GM23338 (cell line): Measurements from ENCODE around the gene RUNX3. TPM values are rescaled to one million over a fixed set of nuclear protein-coding genes. Genes with fewer than 3 reads are reported as not detected.

Experiments used
- ATAC-seq: fragments of 200-7000 bp; cut with Tn5 transposase; 3 replicates; pipeline ENCODE4 v1.9.1; 2020
- DNase-seq: peaks from one replicate; pipeline ENCODE4 v3.0.0-alpha.2; 2015; ENCODE audit warnings: low spot score
- H2AFZ ChIP-seq: fragments of 200-600 bp; sonication (generic); 2 replicates; pipeline ENCODE4 v1.8.0; 2016; ENCODE audit warnings: antibody characterized with exemption, mild to moderate bottlenecking, moderate library complexity
- H3F3A ChIP-seq: fragments of 200-600 bp; sonication (generic); replicated peaks from 2 replicates; pipeline ENCODE4 v1.8.0; 2017; ENCODE audit warnings: antibody characterized with exemption, mixed run types, low read depth
- H3K27ac ChIP-seq: fragments of 200-600 bp; sonication (generic); 2 replicates; pipeline ENCODE4 v1.6.1; 2016; ENCODE audit warnings: low read depth
- H3K27me3 ChIP-seq: fragments of 200-600 bp; sonication (generic); 2 replicates; pipeline ENCODE4 v1.8.0; 2016; ENCODE audit warnings: mild to moderate bottlenecking, mixed run types, moderate library complexity; ENCODE audit not compliant: insufficient read depth
- H3K36me3 ChIP-seq: fragments of 200-600 bp; sonication (generic); 2 replicates; pipeline ENCODE4 v1.8.0; 2016; ENCODE audit warnings: mild to moderate bottlenecking; ENCODE audit not compliant: insufficient read depth
- H3K4me1 ChIP-seq: fragments of 200-600 bp; sonication (generic); 2 replicates; pipeline ENCODE4 v1.8.0; 2016; ENCODE audit warnings: mild to moderate bottlenecking, moderate library complexity; ENCODE audit not compliant: insufficient read depth
- H3K4me2 ChIP-seq: fragments of 200-600 bp; sonication (generic); 2 replicates; pipeline ENCODE4 v1.7.1; 2017; ENCODE audit warnings: mixed run types
- H3K4me3 ChIP-seq: fragments of 200-600 bp; sonication (generic); 2 replicates; pipeline ENCODE4 v1.6.1; 2016; ENCODE audit warnings: mixed run types
- H3K79me2 ChIP-seq: fragments of 200-600 bp; sonication (generic); replicated peaks from 2 replicates; pipeline ENCODE4 v1.8.0; 2017; ENCODE audit warnings: mild to moderate bottlenecking; ENCODE audit not compliant: insufficient read depth
- H3K9me2 ChIP-seq: fragments of 200-600 bp; sonication (generic); 2 replicates; pipeline ENCODE4 v1.8.0; 2017; ENCODE audit not compliant: insufficient read depth
- H4K20me1 ChIP-seq: fragments of 200-600 bp; sonication (generic); replicated peaks from 2 replicates; pipeline ENCODE4 v1.8.0; 2017; ENCODE audit warnings: mild to moderate bottlenecking; ENCODE audit not compliant: insufficient read depth
- H3K27ac Mint-ChIP-seq: 2 replicates; pipeline ENCODE4 v1.8.0; 2020; ENCODE audit warnings: inconsistent platforms, mild to moderate bottlenecking, moderate library complexity, mixed read lengths
- H3K27me3 Mint-ChIP-seq: 3 replicates; pipeline ENCODE4 v1.8.0; 2022; ENCODE audit warnings: low read depth, mild to moderate bottlenecking, moderate library complexity, mixed read lengths, inconsistent platforms; ENCODE audit not compliant: insufficient read depth, poor library complexity
- H3K36me3 Mint-ChIP-seq: 3 replicates; pipeline ENCODE4 v1.8.0; 2021; ENCODE audit warnings: low read depth, mild to moderate bottlenecking, inconsistent platforms, moderate library complexity, mixed read lengths
- H3K4me1 Mint-ChIP-seq: 3 replicates; pipeline ENCODE4 v1.8.0; 2020; ENCODE audit warnings: mild to moderate bottlenecking, inconsistent platforms, mixed read lengths
- H3K4me3 Mint-ChIP-seq: 3 replicates; pipeline ENCODE4 v1.8.0; 2021; ENCODE audit warnings: moderate library complexity, mild to moderate bottlenecking, inconsistent platforms, mixed read lengths
- H3K9me3 Mint-ChIP-seq: 3 replicates; pipeline ENCODE4 v1.8.0; 2020; ENCODE audit warnings: moderate library complexity, mild to moderate bottlenecking, inconsistent platforms, mixed read lengths
- CREB1 ChIP-seq: fragments of 250-450 bp; sonication (Bioruptor Pico); IDR thresholded peaks from 2 replicates; pipeline ENCODE4 v1.5.0; 2020; ENCODE audit warnings: low read depth, mild to moderate bottlenecking, moderate library complexity
- EZH2phosphoT487 ChIP-seq: fragments of 200-600 bp; sonication (generic); IDR thresholded peaks from one replicate; pipeline ENCODE4 v1.8.1; 2018; ENCODE audit warnings: antibody characterized with exemption; ENCODE audit not compliant: unreplicated experiment
- JUNB ChIP-seq: IDR thresholded peaks from one replicate; pipeline ENCODE4 v1.6.1; 2016; ENCODE audit warnings: antibody characterized with exemption; ENCODE audit not compliant: unreplicated experiment
- NANOG ChIP-seq: IDR thresholded peaks from 2 replicates; pipeline ENCODE4 v1.6.1; 2016; ENCODE audit warnings: antibody characterized with exemption, borderline replicate concordance
- POLR2AphosphoS5 ChIP-seq: IDR thresholded peaks from 2 replicates; pipeline ENCODE4 v1.6.1; 2016; ENCODE audit warnings: antibody characterized with exemption, low read depth
- STAT1 ChIP-seq: IDR thresholded peaks from one replicate; pipeline ENCODE4 v1.6.1; 2016; ENCODE audit warnings: antibody characterized with exemption; ENCODE audit not compliant: unreplicated experiment
- ZNF114 ChIP-seq: fragments of 250-450 bp; sonication (Bioruptor Pico); IDR thresholded peaks from 2 replicates; pipeline ENCODE4 v1.5.0; 2020; ENCODE audit warnings: mild to moderate bottlenecking, moderate library complexity
- ZNF331 ChIP-seq: fragments of 250-450 bp; sonication (Bioruptor Pico); IDR thresholded peaks from 2 replicates; pipeline ENCODE4 v1.5.0; 2020; ENCODE audit warnings: low read depth, mild to moderate bottlenecking, moderate library complexity
- polyA plus RNA-seq: library from polyadenylated mRNA; unstranded; fragments of >200 nt; fragmentation: Nextera tagmentation; extraction: Ambion mirVana; gene quantifications from 2 replicates; pipeline ENCODE4 v1.2.1, GENCODE V29; 2016
- total RNA-seq: library from RNA; depleted of rRNA; stranded (reverse); fragments of >200 nt; shearing (Covaris generic); gene quantifications from 2 replicates; pipeline ENCODE4 v1.2.3, GENCODE V29; 2014
- TF ChIP-seq, protein P1 (sequence below): fragments of 250-450 bp; sonication (Bioruptor Pico); IDR thresholded peaks from 2 replicates; pipeline ENCODE4 v1.5.0; 2020; ENCODE audit warnings: mild to moderate bottlenecking, moderate library complexity
- TF ChIP-seq, protein P2 (sequence below): IDR thresholded peaks from 2 replicates; pipeline ENCODE4 v1.6.1; 2016; ENCODE audit warnings: antibody characterized with exemption
- TF ChIP-seq, protein P3 (sequence below): IDR thresholded peaks from one replicate; pipeline ENCODE4 v1.6.1; 2018; ENCODE audit warnings: antibody characterized with exemption; ENCODE audit not compliant: unreplicated experiment

The RUNX3 gene
- total and polyA plus RNA-seq, 2 experiments from 2014 or later, result 0.23 to 0.73 TPM

DNA sequence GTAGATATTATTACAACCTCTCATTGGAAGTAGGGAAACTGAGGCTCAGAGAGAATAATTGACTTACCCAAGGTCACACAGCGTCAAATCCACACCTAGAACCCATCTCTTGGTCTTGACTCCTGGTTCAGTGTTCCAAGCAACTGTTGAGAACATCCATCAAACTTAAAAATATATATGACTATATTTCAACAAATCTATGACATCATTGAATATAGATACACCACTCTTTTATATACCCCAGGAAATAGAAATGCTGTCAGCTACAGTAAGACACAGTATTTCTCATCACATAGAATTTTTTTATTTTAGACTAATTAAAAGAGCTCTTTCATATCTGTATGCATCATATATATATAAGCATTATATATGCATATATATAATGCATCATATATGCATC, 56.9 kb downstream of the RUNX3 start:
- H3F3A ChIP-seq, result no peaks in the 10 kb centered on the region
- no peaks in the 10 kb centered on the region for H3K36me3 ChIP-seq
- no peaks in the 10 kb centered on the region for H3K4me1 ChIP-seq

DNA sequence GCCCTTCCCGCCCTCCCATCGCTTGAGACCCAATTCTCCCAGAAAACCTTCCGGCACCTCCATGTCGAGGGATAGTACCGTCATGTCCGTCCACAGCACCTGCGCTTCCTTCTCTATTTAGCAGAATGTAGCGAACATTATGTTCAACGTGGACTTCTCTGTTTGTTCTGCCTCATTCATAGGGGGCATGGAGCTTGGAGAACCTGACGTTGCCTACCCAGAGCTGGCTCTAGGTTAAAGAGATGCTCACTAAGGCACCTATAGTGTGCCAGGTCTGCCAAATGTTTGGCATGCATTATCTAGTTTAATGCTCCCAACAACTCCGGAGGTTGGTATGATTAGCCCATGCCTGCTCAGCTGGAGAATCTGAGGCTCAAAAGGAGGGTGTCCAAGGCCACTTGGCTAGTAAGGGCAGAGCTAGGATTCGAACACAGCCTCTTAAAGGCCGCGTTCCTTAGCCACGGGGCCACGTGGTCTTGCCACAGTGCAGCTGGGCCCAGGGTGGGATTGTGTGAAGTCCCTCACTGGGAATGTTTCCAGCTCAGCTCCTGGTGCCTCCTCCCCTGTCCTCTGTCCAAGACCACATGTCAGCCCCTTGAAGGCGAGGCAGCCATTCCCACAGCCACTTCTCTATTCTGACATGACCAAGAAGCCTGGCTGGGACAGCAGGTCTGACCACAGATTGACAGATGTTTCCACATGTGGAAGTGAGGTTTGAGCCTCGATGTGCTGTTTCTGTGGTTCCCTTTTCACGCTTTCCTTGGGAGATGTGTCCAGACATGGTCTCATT, 57.8 kb downstream of the RUNX3 start:
- Histone ChIP-seq H3K79me2 (no peaks in the 10 kb centered on the region), H3K4me3 (no peak overlapping the region), H3K9me2 (no peaks in the 10 kb centered on the region), H4K20me1 (no peaks in the 10 kb centered on the region), H3K4me1 (no peaks in the 10 kb centered on the region), H3K36me3 (no peaks in the 10 kb centered on the region), H3K4me2 (no peak overlapping the region), H3F3A (no peaks in the 10 kb centered on the region), H3K27me3 (no peaks in the 10 kb centered on the region), H3K27ac (no peak overlapping the region), H2AFZ (no peak overlapping the region; the same call in 1 of the 2 replicates)
- Mint-ChIP-seq H3K27ac (no peak overlapping the region), H3K36me3 (no peaks in the 10 kb centered on the region), H3K9me3 (no peaks in the 10 kb centered on the region), H3K4me1 (peaks cover 6% of the 10 kb centered on the region), H3K4me3 (no peak overlapping the region), H3K27me3 (peaks cover 3% of the 10 kb centered on the region)
- no peak for DNase-seq
- no peak for ATAC-seq
- no peak for TF ChIP-seq STAT1
- TF ChIP-seq, protein P1, sequence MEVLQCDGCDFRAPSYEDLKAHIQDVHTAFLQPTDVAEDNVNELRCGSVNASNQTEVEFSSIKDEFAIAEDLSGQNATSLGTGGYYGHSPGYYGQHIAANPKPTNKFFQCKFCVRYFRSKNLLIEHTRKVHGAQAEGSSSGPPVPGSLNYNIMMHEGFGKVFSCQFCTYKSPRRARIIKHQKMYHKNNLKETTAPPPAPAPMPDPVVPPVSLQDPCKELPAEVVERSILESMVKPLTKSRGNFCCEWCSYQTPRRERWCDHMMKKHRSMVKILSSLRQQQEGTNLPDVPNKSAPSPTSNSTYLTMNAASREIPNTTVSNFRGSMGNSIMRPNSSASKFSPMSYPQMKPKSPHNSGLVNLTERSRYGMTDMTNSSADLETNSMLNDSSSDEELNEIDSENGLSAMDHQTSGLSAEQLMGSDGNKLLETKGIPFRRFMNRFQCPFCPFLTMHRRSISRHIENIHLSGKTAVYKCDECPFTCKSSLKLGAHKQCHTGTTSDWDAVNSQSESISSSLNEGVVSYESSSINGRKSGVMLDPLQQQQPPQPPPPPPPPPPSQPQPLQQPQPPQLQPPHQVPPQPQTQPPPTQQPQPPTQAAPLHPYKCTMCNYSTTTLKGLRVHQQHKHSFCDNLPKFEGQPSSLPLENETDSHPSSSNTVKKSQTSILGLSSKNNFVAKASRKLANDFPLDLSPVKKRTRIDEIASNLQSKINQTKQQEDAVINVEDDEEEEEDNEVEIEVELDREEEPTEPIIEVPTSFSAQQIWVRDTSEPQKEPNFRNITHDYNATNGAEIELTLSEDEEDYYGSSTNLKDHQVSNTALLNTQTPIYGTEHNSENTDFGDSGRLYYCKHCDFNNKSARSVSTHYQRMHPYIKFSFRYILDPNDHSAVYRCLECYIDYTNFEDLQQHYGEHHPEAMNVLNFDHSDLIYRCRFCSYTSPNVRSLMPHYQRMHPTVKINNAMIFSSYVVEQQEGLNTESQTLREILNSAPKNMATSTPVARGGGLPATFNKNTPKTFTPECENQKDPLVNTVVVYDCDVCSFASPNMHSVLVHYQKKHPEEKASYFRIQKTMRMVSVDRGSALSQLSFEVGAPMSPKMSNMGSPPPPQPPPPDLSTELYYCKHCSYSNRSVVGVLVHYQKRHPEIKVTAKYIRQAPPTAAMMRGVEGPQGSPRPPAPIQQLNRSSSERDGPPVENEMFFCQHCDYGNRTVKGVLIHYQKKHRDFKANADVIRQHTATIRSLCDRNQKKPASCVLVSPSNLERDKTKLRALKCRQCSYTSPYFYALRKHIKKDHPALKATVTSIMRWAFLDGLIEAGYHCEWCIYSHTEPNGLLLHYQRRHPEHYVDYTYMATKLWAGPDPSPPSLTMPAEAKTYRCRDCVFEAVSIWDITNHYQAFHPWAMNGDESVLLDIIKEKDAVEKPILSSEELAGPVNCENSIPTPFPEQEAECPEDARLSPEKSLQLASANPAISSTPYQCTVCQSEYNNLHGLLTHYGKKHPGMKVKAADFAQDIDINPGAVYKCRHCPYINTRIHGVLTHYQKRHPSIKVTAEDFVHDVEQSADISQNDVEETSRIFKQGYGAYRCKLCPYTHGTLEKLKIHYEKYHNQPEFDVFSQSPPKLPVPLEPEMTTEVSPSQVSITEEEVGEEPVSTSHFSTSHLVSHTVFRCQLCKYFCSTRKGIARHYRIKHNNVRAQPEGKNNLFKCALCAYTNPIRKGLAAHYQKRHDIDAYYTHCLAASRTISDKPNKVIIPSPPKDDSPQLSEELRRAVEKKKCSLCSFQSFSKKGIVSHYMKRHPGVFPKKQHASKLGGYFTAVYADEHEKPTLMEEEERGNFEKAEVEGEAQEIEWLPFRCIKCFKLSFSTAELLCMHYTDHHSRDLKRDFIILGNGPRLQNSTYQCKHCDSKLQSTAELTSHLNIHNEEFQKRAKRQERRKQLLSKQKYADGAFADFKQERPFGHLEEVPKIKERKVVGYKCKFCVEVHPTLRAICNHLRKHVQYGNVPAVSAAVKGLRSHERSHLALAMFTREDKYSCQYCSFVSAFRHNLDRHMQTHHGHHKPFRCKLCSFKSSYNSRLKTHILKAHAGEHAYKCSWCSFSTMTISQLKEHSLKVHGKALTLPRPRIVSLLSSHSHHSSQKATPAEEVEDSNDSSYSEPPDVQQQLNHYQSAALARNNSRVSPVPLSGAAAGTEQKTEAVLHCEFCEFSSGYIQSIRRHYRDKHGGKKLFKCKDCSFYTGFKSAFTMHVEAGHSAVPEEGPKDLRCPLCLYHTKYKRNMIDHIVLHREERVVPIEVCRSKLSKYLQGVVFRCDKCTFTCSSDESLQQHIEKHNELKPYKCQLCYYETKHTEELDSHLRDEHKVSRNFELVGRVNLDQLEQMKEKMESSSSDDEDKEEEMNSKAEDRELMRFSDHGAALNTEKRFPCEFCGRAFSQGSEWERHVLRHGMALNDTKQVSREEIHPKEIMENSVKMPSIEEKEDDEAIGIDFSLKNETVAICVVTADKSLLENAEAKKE, result no peak
- TF ChIP-seq, protein P2, sequence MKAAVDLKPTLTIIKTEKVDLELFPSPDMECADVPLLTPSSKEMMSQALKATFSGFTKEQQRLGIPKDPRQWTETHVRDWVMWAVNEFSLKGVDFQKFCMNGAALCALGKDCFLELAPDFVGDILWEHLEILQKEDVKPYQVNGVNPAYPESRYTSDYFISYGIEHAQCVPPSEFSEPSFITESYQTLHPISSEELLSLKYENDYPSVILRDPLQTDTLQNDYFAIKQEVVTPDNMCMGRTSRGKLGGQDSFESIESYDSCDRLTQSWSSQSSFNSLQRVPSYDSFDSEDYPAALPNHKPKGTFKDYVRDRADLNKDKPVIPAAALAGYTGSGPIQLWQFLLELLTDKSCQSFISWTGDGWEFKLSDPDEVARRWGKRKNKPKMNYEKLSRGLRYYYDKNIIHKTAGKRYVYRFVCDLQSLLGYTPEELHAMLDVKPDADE, result no peak
- TF ChIP-seq ZNF114 (CRISPR knock-in tag), result no peak
- TF ChIP-seq, protein P3, sequence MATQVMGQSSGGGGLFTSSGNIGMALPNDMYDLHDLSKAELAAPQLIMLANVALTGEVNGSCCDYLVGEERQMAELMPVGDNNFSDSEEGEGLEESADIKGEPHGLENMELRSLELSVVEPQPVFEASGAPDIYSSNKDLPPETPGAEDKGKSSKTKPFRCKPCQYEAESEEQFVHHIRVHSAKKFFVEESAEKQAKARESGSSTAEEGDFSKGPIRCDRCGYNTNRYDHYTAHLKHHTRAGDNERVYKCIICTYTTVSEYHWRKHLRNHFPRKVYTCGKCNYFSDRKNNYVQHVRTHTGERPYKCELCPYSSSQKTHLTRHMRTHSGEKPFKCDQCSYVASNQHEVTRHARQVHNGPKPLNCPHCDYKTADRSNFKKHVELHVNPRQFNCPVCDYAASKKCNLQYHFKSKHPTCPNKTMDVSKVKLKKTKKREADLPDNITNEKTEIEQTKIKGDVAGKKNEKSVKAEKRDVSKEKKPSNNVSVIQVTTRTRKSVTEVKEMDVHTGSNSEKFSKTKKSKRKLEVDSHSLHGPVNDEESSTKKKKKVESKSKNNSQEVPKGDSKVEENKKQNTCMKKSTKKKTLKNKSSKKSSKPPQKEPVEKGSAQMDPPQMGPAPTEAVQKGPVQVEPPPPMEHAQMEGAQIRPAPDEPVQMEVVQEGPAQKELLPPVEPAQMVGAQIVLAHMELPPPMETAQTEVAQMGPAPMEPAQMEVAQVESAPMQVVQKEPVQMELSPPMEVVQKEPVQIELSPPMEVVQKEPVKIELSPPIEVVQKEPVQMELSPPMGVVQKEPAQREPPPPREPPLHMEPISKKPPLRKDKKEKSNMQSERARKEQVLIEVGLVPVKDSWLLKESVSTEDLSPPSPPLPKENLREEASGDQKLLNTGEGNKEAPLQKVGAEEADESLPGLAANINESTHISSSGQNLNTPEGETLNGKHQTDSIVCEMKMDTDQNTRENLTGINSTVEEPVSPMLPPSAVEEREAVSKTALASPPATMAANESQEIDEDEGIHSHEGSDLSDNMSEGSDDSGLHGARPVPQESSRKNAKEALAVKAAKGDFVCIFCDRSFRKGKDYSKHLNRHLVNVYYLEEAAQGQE, result no peak
- no peak for TF ChIP-seq EZH2phosphoT487
- TF ChIP-seq POLR2AphosphoS5, result no peak
- no peak for TF ChIP-seq CREB1 (CRISPR knock-in tag)
- no peak for TF ChIP-seq NANOG
- no peak for TF ChIP-seq ZNF331

More for the DNA sequence above, 56.9 kb downstream of the RUNX3 start:
- Mint-ChIP-seq H3K27me3 (peaks cover 1% of the 10 kb centered on the region), H3K27ac (no peak overlapping the region), H3K36me3 (no peaks in the 10 kb centered on the region), H3K4me1 (peaks cover 6% of the 10 kb centered on the region), H3K4me3 (no peak overlapping the region), H3K9me3 (no peaks in the 10 kb centered on the region)
- no peak overlapping the region for H2AFZ ChIP-seq
- DNase-seq (no peak), ATAC-seq (no peak)
- H3K4me2 ChIP-seq, result no peak overlapping the region
- H3K79me2 ChIP-seq, result no peaks in the 10 kb centered on the region
- no peaks in the 10 kb centered on the region for H4K20me1 ChIP-seq
- H3K9me2 ChIP-seq, result no peaks in the 10 kb centered on the region
- H3K4me3 ChIP-seq, result no peak overlapping the region
- H3K27ac ChIP-seq, result no peak overlapping the region
- no peak for TF ChIP-seq CREB1 (CRISPR knock-in tag)
- TF ChIP-seq JUNB, result no peak
- H3K27me3 ChIP-seq, result no peaks in the 10 kb centered on the region
